NCI-H128 (cell line): ENCODE measurements around the gene NEU3.

Experiments
- DNase-seq: peaks from one replicate; lab custom pipeline; 2025; ENCODE audit not compliant: unreplicated experiment; lab: John Stamatoyannopoulos, UW

Gene NEU3

DNA sequence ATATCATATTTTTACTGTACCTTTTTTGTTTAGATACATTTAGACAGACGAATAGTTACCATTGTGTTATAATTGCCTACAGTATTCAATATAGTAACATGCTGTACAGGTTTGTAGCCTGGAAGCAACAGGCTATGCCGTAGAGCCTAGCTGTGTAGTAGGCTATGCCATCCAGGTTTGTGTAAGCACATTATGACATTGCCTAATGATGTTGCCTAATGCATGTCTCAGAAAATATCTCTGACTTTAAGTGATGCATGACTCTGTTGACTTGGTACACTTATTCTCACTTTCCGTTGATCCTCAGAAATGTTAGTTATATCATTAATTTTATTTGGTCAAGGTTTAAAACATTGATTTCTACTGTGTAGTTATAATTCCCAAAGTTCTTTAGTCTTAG lies 68.1 kb downstream of the NEU3 start:
- no peak for DNase-seq

DNA sequence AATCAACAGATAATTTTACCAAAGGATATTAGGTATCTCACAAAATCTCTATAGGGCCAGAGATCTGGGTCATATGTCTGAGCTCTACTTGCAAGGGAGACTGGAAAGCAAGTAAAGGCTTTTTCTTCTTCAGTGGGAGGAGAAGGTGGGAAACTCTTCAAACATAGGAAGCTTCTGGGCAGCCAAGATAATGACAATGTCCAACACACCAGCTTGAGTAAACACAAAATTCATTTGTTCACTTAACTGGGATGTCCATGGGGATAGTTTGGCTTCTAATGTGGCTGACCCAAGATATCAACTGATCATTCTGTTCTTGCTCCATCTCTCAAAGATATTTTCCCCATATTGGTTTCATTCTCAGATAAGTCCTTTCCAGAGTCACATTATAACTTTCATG lies 70.6 kb downstream of the NEU3 start:
- no peak for DNase-seq

GRCh38 chr11:75063741-75064314 lies 75.1 kb downstream of the NEU3 start:
- DNase-seq = no peak

GRCh38 chr11:75066061-75066460 lies 77.3 kb downstream of the NEU3 start:
- no peak for DNase-seq
